GM03348 (cell line): ENCODE measurements around the gene PSAP.

Experiments
- DNase-seq: peaks from one replicate; pipeline ENCODE4 v3.0.0; 2012; ENCODE audit warnings: low spot score

PSAP gene

DNA sequence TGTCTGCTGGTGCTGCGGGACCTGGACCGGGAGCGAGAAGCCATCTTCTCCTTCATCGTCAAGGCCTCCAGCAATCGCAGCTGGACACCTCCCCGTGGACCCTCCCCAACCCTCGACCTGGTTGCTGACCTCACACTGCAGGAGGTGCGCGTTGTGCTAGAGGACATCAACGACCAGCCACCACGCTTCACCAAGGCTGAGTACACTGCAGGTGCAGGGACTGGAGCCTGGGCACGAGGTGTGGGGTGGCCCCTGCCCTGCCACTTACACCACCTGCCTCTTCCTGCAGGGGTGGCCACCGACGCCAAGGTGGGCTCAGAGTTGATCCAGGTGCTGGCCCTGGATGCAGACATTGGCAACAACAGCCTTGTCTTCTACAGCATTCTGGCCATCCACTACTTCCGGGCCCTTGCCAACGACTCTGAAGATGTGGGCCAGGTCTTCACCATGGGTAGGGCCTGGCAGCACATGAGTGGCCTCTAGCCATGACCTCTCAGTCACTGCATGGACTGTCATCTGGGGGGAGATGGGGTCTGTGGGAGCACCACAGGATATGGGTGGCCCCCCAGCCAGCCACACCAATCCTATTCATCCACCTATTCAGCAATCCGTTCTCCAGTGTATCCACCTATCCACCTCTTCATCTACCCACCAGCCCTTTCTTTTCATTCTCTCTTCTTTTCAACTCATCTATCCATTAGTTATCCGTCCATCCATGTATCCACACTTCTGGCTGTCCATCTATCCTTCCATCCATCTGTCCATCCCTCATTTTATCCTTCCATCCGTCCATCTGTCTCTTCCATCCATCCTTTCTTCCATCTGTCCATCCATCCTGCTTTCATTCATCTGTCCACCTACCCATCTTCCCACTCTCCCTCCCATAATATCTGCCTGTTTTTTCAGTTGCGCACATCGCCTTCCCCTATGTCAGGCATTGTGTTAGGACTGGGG is 43.2 kb downstream of the PSAP start:
- DNase-seq, result no peak

DNA sequence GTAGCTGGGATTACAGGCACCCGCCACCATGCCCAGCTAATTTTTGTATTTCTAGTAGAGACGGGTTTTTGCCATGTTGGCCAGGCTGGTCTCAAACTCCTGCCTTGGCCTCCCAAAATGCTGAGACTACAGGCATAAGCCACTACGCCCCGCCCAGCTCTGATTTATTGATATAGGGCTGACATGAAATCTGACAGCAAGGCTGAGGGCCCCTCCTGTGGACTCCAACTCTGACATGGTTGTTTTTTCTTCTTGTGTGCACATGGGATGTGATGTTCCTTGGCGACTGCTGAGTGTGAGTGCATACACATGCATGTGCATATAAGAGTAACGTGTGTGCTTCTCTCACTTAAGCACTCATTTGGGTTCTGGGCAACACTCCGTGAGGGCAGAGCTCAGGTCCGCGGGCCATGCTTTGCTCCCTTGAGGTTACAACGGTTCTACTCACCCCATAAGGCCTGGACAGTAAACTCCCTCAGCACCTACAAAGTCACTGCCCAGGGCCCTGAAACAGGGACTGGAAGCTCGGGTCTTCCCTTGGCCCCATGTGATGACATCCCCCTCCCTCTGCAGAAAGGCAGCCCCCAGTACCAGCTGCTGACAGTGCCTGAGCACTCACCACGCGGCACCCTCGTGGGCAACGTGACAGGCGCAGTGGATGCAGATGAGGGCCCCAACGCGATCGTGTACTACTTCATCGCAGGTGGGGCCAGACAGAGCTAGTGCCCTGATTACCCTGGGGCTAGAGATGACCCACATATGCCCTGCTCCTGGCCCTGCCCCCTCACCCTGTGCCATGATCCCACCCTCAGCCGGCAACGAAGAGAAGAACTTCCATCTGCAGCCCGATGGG is 44.1 kb downstream of the PSAP start:
- DNase-seq, result no peak

DNA sequence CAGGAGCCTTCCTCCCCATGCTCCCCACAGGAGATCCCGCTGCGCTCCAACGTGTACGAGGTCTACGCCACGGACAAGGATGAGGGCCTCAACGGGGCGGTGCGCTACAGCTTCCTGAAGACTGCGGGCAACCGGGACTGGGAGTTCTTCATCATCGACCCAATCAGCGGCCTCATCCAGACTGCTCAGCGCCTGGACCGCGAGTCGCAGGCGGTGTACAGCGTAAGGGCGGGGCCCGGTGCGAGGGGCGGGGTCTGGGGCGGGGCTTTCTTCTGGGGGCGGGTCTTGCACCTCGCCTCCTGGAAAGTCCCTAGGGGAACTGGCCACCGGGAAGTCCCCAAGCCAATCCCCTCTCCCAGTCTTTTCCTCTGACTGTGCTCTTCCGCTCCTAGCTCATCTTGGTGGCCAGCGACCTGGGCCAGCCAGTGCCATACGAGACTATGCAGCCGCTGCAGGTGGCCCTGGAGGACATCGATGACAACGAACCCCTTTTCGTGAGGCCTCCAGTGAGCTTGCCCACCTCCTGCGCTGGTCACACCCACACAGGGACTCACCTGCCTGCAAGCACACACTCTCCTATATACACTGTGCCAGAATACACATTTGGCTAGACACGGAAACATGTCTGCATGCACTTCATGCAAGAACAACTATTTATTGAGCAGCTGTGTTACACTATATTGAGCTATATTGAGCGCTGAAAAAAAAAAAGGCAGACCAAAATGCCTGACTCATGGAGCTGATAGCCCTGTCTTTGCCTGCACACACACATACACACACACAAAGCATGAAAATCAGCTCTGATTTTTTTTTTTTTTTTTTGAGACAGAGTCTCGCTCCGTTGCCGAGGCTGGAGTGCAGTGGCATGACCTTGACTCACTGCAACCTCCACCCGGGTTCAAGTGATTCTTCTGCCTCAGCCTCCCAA is 45.0 kb downstream of the PSAP start:
- peak; percentile 30 for DNase-seq

DNA sequence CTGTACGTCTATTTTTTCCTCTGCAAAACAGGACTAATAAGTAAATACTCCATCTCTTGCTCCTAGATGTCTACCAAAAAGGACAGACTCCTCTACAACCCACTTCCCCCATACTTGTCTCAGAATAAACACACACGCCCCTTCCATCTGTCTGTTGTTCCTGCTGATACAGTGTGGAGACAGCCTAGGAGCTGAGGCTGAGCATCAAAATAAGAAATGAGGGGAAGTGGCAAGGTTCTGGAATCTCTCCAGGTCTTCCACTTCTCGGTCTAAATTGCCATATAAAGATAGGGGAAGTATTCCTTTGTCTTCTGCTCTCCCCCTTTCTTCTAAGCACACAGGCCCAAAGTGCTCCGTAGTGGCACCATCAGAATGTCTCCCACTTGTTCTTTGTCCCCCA is 47.0 kb downstream of the PSAP start:
- DNase-seq, result no peak

DNA sequence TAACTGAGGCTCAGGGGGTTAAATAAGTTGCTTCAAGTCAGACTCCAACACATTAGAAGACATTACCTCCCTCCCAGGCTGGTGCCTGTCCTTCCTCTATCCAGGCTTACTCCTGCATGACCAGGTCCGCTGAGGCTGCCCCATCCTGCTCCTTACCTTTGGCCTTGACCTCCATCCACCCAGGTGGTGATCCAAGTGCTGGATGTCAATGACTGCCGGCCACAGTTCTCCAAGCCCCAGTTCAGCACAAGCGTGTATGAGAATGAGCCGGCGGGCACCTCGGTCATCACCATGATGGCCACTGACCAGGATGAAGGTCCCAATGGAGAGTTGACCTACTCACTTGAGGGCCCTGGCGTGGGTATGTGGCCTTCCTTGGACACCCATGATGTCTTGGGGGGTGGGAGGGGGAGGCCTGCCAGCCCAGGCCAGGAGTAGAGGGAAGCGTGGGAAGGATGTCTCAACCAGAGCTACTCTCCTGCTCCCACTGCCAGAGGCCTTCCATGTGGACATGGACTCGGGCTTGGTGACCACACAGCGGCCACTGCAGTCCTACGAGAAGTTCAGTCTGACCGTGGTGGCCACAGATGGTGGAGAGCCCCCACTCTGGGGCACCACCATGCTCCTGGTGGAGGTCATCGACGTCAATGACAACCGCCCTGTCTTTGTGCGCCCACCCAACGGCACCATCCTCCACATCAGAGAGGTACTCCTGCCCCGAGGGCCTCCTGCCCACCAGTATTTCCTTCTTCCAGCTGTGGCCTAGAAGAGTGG is 48.1 kb downstream of the PSAP start:
- no peak for DNase-seq

DNA sequence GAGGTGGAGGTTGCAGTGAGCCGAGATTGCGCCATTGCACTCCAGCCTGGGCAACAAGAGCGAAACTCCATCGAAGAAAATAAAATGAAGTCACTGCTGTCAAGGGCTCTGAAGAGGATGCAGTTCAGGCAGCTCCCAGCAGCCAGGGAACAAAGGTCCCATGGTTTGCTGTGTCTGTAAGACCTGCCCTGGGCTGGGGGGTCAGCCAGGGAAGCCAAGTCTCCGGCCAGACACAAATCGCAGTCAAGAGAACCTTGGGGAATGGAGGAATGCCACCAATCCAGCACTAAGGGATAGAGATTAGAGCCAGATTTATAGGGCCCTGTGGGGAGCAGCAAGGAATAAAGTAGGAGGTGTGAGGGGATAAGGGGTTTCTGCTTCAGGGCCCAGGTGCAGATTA is 48.8 kb downstream of the PSAP start:
- DNase-seq, result no peak

DNA sequence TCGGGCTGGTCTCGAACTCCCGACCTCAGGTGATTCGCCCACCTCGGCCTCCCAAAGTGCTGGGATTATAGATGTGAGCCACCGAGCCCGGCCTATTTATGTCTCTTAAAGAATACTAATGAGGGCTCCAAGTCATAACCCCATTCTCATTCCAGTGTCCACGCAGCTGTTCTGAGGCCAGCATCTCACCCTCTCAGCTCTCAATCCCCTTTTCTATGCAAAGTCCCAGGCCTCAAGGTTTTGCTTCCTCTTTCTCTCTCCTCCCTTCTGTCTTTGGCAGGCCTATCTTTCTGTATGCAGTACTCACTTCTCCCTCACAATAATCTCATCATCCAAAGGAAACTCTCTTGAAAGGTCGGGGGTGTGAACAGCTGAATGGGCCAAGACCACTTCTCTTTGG is 49.7 kb downstream of the PSAP start:
- no peak for DNase-seq

DNA sequence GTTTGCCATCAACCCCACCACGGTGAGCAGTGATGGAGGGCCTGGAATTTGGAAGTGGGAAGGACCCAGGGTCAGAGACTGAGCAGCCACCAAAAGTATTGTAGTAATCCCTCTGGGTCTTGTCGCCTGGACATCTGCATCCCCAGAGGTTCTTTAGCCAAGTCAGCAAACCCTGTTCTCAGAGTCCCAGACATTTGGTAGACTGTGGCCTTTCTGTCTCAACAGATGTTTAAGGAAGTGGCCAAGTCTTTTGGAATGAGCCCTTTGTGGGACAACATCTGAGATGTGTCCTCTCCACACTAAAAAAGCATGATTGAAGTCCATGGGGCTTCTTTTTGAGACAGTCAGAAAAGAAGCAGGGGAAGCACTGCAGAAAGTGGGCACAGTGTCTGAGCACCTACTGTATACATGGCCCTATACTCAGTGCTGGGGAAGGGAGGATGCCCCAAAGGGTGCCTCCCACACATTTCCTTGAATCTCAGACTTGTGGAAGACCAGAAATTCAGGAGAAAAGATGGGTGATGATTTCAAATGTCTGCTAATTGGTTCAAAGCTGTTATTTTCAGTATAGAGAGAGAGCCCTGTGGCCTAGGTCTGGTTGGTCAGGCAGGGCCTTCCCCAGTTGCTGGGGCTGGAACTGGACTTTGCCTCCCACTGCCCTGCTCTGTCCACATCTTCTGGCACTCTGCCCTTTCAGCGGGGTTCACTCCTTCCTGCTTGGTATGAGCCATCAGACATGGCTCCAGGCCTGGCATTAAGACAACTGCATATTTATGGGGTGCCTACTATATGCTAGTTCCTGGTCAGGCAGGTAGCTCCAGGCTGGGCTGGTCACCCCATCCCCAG is 51.2 kb downstream of the PSAP start:
- DNase-seq, result no peak

DNA sequence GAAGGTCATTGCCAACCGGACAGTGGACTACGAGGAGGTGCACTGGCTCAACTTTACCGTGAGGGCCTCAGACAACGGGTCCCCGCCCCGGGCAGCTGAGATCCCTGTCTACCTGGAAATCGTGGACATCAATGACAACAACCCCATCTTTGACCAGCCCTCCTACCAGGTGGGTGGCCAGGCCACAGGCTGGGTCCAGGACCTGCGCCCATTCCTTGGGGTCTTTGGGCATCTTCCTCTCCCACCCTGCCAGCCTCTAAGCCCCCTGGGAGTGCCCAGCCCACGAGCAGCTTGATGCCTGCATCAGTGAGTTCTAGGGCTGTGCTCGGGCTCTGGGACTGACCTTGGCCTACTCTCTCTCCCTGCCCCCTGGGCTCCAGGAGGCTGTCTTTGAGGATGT is 51.9 kb downstream of the PSAP start:
- no peak for DNase-seq

DNA sequence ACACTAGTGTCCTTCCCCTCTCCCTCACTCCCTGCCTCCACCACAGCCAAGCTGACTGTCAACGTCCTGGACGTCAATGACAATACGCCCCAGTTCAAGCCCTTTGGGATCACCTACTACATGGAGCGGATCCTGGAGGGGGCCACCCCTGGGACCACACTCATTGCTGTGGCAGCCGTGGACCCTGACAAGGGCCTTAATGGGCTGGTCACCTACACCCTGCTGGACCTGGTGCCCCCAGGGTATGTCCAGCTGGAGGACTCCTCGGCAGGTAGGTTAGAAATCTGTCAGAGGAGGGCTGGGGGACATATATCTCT is 52.8 kb downstream of the PSAP start:
- DNase-seq, result no peak

DNA sequence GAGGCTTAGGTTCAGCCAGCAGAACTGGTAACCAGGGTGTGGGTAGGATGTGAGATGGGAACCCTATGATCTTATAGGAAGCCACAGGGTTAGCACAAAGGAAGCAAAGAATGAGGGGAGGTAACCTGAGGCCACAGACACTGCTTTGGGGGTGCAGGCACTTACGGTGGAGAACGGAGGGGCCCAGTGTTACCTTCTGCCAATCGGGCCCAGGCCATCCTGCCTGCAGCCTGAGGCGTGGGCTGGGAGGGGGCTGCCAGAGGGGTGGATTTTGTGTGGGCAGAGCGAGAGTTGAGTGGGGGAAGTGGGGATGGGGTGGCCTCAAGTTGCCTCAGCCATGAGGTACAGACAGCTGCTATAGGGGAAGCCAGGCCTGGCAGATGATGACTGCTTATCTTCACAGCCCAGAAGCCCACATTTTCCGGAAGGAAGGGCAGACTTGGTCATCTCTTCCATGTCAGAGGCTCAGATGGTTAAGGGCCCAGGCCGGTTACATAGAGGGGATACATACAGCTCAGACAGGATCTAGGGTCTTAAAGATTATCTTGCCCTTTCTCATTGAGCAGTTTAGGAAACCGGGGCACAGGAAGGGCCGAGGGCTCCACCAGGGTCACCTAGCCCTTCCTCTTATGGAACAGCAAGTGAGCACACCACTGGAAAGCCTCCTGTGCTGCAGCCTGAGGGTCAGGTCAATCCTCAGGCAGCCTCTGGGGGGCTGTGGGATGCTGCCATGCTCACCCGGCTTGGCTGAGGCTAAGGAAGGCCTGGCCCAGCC is 53.3 kb downstream of the PSAP start:
- DNase-seq, result no peak

DNA sequence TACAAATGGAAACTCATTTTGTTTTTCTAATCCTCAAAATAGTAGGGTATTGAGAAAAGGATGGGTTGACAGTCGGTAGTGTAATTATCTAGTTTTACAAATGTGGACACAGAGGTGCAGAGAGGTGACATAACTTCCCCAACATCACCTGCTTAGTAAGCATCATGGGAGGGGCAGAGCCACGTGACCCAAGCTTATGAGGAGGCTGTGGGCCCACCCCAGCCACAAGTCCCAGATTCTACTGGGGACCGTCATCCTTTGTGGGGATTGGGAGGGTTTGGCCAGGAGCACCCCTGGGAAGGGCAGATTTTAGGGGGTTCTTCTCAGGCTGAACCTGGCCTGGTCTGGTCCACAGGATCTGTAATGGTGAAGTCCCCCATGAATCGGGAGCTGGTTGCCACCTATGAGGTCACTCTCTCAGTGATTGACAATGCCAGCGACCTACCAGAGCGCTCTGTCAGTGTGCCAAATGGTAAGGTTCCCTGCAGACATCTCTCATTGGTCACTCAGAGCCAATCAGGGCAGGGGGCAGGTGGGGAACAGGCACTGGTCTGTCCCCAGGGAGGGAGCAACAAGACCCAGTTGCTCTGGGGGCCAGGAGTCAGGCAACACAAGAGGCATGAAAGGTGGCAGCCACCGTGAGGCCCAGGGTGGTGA is 54.2 kb downstream of the PSAP start:
- DNase-seq, result no peak

DNA sequence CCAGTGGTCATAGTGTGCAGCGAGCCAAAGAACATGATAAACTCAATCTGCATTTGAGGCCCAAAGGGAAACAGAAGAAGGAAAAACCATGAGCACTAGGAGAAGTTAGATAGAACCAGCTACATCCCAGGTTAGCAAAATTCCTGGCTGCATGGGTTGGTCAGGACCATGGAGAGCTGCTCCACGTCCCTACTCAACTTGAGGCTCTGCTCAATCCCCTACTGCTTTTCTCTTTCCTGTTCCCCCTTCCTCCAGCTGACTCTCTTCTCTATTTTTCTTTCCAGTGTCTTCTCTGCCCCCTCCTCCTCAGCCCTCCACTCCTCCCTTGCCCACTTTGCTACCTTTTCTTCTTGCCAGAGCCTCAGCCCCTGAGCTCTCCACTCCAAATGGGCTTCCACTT is 55.8 kb downstream of the PSAP start:
- peak; percentile 68 for DNase-seq

DNA sequence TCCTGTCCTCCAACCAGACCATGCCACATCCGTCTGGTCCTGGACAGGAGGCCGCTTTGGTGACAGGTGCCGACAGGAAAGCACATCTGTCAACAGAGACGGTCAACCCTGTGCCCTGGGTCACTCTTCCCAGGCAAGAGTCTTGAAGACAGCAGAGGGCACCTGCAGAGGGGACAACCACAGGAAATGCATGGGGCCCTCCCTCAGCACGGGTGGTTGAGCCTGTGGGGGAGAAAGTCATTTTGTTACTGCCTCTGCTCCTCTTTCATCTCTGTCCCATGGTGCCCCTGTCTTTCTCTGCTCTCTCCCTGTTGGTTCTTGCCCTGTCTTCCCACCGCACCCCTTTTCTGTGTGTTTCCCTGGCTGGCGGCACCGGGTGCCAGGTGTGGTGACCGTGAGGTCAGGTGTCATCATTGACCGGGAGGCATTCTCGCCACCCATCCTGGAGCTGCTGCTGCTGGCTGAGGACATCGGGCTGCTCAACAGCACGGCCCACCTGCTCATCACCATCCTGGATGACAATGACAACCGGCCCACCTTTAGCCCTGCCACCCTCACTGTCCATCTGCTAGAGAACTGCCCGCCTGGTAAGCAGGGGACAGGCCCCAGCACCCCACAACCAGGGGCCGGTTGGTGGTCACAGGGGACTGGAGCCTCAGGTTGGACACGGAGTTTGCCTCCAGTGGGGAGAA is 60.2 kb downstream of the PSAP start:
- no peak for DNase-seq

DNA sequence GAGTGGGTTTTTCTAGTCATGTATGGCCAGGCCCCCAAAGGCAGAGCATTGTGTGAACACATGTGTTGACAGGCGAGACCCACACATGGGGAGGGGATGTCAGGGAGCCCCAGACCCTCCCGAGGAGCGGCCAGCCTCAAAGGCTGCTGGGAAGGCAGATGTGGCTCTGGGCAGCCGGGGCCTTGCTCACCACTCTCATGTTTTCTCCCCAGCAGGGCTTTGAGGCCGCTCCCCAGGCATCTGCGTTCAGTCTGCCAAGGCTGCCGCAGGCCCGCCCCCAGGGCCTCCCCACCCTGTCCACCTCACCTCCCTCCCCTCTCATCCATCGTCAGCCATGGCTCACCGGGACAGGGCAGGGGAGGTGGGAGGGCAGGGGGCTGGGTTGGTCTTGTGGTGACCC is 61.2 kb downstream of the PSAP start:
- no peak for DNase-seq

DNA sequence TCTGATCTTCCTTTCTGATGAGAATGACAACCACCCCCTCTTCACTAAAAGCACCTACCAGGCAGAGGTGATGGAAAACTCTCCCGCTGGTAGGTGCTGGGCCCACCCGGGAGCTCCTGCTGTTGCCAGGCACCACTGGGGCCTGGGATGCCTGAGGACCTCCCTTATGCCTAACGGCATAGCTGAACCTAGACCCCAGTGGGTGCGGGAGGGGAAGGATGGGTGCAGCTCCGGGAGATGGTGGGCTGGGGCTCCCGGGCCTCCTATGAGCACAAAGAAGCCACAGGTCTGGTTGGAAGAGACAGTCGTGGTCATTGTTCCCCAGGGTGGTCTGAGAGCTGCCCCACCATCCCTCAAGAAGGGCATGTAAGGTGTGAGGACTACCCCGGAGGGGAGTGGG is 62.1 kb downstream of the PSAP start:
- DNase-seq, result no peak

DNA sequence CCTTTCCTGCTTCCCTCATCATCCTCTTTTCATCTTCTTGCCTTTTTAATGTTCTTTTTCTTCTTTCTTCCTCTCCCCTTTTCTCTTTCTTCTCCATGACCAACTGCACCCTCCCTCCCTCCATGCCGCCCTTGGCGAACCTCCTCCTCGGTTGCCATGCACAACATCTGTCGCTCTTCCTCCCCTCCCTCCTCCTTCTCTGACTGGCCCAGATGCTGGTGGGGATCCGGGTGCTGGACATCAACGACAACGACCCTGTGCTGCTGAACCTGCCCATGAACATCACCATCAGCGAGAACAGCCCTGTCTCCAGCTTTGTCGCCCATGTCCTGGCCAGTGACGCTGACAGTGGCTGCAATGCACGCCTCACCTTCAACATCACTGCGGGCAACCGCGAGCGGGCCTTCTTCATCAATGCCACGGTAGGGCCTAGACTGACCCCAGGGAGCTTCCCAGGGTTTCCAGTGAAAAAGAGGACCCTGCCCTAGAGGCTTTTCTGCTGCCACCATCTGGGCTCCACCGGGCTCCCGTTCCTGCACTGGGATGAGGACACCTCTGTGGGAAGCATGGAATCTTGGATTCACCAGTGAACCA is 66.3 kb downstream of the PSAP start:
- no peak for DNase-seq
